Ureter (tissue), 1 donor: ENCODE results near the gene DGCR6L. TPM values are rescaled to one million over a fixed set of nuclear protein-coding genes. Genes with fewer than 3 reads are reported as not detected.
A peak's percentile ranks its signal among the peaks of the same experiment; 100 is the strongest.
"Not testable (repeated sequence)": the region's sequence is repeated elsewhere in the genome, so short reads cannot be mapped to it uniquely, and the experiment has no call there.

Experiments used
- DNase-seq: peaks from one replicate; pipeline ENCODE4 v3.0.0-alpha.2; 2020; ENCODE audit warnings: low spot score
- total RNA-seq: library from RNA; stranded (reverse); gene quantifications from one replicate; pipeline ENCODE4 v1.2.4, GENCODE V29; 2023
- donor health status: DM: yes; HTN: yes; CAD: no.

Gene DGCR6L
- 31.4 TPM for total RNA-seq

- DNase-seq: peak; percentile 97
Measured at GRCh38 chr22:20319745-20320658, at the start of gene DGCR6L. Gene DGCR6L (minus strand): TSS chr22:20320060. CDS start chr22:20319988, 72 bp downstream.

- DNase-seq: peak; percentile 18
Measured at GRCh38 chr22:20368875-20369274, 49.0 kb upstream of the DGCR6L start.

GRCh38 chr22:20366841-20367240 lies 47.0 kb upstream of the DGCR6L start:
- DNase-seq: peak; percentile 19

DNA sequence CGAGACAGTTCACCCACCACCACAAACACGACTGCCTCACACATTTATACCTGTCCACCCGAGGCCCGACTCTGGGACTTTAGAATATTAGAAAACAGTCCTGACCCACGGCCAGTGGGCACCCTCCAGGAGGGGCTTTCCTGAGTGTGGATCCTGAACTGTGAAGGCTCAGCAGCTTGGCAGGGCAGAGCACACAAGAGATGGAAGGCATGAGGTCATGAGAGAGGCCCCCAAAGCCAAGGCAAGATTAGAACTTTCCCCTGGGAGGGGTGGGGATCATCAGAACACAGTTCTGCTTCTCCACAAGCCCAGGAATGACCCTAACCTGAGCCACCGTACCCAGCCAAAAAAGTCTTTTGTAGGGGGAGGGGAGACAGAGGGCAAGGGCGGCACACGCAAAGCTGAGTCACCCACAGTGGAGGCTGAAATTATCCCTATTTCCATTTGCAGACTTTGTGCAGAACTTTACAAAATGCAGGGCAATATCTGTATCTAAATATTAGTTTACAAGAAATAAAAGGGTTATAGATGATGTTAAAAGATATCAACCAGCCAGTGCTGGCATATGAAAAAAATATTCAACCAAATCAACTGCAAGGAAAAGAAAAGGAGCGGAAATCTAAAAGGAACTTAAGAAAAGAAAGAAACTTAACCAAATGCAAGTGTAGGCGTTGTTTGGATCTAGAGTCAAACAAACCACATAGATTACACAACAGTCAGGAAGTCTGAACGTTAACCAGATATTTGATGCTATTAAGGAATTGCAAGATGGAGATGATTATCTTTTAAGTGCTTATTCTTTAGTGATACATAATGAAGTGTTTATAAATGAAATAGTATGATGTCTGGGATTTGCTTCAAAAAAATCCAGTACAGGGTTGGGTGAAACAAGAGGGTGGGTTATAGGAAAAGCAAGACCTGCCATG lies 44.7 kb upstream of the DGCR6L start:
- DNase-seq: not testable (repeated sequence)

DNA sequence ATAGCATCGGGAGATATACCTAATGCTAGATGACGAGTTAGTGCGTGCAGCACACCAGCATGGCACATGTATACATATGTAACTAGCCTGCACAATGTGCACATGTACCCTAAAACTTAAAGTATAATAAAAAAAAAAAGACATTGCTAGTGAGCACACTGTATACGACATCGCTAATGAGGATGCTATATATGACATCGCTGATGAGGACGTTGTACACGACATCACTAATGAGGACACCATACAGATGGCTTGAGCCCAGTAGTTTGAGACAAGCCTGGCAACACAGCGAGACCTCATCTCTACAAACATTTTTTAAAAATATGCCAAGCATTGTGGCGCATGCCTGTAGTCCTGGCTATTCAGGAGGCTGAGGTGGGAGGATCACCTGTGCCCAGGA lies 42.5 kb upstream of the DGCR6L start:
- DNase-seq: not testable (repeated sequence)

DNA sequence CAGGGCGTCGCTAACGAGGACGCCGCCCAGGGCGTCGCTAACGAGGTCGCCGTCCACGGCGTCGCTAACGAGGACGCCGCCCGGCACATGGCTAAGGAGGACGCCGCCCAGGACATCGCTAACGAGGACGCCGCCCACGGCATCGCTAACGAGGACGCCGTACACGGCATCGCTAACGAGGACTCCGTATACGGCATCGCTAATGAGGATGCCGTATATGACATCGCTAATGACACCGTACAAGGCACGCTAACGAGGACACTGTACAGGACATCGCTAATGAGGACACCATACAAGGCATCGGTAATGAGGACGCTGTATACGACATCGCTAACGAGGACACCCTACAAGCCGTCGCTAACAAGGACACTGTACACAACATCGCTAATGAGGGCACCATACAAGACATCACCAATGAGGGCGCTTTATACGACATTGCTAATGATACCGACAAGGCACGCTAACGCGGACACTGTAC lies 41.9 kb upstream of the DGCR6L start:
- not testable (repeated sequence) for DNase-seq

DNA sequence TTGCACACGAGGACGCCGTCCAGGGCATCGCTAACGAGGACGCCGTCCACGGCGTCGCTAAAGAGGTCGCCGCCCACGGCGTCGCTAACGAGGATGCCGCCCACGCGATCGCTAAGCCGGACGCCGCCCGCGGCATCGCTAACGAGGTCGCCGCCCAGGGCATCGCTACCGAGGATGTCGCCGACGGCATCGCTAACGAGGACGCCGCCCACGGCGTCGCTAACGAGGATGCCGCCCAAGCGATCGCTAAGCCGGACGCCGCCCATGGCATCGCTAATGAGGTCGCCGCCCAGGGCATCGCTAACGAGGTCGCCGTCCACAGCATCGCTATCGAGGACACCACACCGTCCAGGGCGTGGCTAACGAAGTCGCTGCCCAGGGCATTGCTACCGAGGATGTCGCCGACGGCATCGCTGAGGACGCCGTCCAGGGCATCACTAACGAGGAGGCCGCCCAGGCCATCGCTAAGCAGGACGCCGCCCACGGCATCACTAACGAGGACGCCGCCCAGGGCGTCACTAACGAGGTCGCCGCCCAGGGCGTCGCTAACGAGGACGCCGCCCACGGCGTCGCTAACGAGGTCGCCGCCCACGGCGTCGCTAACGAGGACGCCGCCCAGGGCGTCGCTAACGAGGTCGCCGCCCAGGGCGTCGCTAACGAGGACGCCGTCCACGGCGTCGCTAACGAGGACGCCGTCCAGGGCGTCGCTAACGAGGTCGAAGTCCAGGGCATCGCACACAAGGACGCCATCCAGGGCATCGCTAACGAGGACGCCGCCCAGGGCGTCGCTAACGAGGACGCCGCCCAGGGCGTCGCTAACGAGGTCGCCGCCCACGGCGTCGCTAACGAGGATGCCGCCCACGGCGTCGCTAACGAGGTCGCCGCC lies 41.2 kb upstream of the DGCR6L start:
- peak; percentile 25 for DNase-seq

GRCh38 chr22:20360261-20360660 lies 40.4 kb upstream of the DGCR6L start:
- DNase-seq: peak; percentile 28

DNA sequence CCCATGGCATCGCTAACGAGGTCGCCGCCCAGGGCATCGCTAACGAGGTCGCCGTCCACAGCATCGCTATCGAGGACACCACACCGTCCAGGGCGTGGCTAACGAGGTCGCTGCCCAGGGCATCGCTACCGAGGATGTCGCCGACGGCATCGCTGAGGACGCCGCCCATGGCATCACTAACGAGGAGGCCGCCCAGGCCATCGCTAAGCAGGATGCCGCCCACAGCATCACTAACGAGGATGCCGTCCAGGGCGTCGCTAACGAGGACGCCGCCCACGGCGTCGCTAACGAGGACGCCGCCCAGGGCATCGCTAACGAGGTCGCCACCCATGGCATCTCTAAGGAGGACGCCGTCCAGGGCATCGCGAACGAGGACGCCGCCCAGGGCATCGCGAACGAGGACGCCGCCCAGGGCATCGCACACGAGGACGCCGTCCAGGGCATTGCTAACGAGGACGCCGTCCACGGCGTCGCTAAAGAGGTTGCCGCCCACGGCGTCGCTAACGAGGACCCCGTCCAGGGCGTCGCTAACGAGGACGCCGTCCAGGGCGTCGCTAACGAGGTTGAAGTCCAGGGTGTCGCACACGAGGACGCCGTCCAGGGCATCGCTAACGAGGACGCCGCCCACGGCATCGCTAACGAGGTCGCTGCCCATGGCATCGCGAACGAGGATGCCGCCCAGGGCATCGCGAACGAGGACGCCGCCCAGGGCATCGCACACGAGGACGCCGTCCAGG lies 38.8 kb upstream of the DGCR6L start:
- peak; percentile 15 for DNase-seq

GRCh38 chr22:20357967-20358366 lies 38.1 kb upstream of the DGCR6L start:
- DNase-seq: peak; percentile 13

DNA sequence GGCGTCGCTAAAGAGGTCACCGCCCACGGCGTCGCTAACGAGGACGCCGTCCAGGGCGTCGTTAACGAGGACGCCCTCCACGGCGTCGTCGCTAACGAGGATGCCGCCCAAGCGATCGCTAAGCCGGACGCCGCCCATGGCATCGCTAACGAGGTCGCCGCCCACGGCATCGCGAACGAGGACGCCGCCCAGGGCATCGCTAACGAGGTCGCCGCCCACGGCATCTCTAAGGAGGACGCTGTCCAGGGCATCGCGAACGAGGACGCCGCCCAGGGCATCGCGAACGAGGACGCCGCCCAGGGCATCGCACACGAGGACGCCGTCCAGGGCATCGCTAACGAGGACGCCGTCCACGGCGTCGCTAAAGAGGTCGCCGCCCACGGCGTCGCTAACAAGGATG lies 37.0 kb upstream of the DGCR6L start:
- DNase-seq: peak; percentile 7

GRCh38 chr22:20355939-20356636 lies 36.2 kb upstream of the DGCR6L start:
- peak; percentile 32 for DNase-seq

DNA sequence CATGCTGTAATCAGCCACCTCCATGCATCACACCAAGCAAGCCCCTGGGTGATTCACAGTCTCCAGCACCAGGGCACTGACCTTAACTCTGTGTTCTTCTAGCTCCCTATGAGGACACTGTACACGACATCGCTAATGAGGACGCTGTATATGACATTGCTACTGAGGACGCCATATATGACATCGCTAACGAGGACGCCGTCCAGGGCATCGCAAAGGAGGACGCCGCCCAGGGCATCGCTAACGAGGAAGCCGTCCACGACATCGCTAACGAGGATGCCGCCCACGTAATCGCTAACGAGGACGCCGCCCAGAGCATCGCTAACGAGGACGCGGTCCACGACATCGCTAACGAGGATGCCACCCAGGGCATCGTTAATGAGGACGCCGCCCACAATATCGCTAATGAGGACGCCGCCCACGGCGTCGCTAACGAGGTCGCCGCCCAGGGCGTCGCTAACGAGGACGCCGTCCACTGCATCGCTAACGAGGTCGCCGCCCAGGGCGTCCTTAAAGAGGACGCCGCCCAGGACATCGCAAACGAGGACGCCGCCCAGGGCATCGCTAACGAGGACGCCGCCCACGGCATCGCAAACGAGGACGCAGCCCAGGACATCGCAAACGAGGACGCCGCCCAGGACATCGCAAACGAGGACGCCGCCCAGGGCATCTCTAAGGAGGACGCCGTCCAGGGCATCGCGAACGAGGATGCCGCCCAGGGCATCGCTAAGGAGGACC lies 34.5 kb upstream of the DGCR6L start:
- no peak for DNase-seq

DNA sequence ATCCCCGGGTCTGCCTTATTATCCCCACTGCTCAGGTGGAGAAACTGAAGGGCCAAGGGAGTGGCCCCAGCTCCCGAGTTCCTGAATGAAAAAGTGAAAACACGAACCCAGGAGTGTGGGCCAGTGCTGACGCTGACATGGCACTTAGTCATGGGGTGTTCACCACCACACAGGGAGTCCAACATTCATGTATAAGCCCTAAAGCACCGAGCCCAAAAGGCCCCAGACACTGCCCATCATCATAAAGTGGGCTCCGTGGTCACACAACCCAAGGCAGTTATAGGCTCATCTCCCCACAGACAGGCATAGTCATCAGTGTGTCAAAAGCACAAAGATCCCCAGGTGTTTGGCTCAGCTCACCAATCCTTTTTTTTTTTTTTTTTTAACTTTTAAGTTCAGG lies 32.7 kb upstream of the DGCR6L start:
- not testable (repeated sequence) for DNase-seq

DNA sequence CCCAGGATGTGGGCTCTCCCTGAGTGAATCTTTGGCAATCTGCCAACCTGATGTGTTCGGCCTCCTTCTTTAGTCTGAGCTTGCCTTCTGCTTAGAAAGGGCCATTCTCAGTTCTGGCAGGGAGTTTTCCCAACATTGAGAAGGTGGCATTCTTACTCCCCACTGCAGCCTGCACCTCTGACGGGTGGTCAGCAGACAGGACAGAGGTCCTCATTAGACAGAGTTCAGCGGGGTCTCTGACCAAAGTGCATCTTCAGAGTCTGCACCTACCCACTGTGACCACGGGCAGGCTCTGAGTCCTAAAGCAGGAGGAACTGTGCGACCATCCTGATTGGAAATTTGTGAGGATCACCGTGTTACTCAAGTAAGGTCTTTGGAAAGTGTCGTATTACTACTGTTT lies 26.7 kb upstream of the DGCR6L start:
- DNase-seq: not testable (repeated sequence)

GRCh38 chr22:20338291-20338690 lies 18.4 kb upstream of the DGCR6L start:
- not testable (repeated sequence) for DNase-seq

GRCh38 chr22:20337807-20338206 lies 17.9 kb upstream of the DGCR6L start:
- not testable (repeated sequence) for DNase-seq

DNA sequence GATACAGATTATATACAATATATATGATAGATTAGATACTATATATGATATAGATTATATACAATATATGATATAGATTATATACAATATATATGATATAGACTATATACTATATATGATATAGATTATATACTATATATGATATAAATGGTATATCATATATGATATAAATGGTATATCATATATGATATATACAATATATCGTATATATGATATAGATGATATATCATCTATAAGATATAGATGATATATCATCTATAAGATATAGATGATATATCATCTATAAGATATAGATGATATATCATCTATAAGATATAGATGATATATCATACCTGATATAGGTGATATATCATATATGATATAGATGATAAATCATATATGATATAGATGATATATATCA lies 16.7 kb upstream of the DGCR6L start:
- not testable (repeated sequence) for DNase-seq

GRCh38 chr22:20328569-20328930 lies 8.7 kb upstream of the DGCR6L start:
- not testable (repeated sequence) for DNase-seq
